ENCODE results near the gene FAR2.

DNA sequence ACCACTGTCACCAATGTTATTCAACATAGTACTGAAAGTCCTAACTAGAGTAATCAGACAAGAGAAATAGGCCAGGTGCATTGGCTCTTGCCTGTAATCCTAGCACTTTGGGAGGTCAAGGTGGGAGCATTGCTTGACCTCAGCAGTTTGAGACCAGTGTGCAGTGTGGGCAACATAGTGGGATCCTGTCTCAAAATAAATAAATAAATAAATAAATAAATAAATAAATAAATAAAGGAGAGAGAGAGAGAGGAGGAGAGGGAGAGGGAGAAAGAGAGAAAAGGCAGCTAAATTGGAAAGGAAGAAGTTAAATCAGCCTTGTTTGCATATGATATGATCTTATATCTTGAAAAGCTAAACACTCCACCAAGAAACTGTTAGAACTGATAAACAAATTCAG, 115.3 kb downstream of the FAR2 start:
- TF ChIP-seq, protein P1, sequence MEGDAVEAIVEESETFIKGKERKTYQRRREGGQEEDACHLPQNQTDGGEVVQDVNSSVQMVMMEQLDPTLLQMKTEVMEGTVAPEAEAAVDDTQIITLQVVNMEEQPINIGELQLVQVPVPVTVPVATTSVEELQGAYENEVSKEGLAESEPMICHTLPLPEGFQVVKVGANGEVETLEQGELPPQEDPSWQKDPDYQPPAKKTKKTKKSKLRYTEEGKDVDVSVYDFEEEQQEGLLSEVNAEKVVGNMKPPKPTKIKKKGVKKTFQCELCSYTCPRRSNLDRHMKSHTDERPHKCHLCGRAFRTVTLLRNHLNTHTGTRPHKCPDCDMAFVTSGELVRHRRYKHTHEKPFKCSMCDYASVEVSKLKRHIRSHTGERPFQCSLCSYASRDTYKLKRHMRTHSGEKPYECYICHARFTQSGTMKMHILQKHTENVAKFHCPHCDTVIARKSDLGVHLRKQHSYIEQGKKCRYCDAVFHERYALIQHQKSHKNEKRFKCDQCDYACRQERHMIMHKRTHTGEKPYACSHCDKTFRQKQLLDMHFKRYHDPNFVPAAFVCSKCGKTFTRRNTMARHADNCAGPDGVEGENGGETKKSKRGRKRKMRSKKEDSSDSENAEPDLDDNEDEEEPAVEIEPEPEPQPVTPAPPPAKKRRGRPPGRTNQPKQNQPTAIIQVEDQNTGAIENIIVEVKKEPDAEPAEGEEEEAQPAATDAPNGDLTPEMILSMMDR (conservative IDR thresholded peaks at IDR 0.05), result no peak
- no peak for TF ChIP-seq ZFX (IDR thresholded peaks at IDR 0.05)
